Astrocyte (in vitro differentiated cells and primary cell): ENCODE data around the gene RIMS4. TPM values are rescaled to one million over a fixed set of nuclear protein-coding genes. Genes with fewer than 3 reads are reported as not detected.

ENCODE experiments used
- DNase-seq: peaks from one replicate; pipeline ENCODE4 v3.0.0-alpha.2; 2010; ENCODE audit warnings: low read depth
- FAIRE-seq: peaks from 2 replicates; lab custom pipeline; 2011; peaks lifted over from hg19 to GRCh38; lab: Jason Lieb, UNC
- H2AFZ ChIP-seq: 2 replicates; pipeline ENCODE4 v1.6.0; 2012; ENCODE audit warnings: low read depth, low read length, inconsistent platforms
- H3K27ac ChIP-seq: 2 replicates; pipeline ENCODE4 v1.5.1; 2011; ENCODE audit warnings: low read depth, low read length, inconsistent platforms
- H3K27me3 ChIP-seq: 2 replicates; pipeline ENCODE4 v1.6.0; 2011; ENCODE audit warnings: low read length, inconsistent platforms; ENCODE audit not compliant: insufficient read depth
- H3K36me3 ChIP-seq: 2 replicates; pipeline ENCODE4 v1.5.1; 2011; ENCODE audit warnings: low read length, inconsistent platforms; ENCODE audit not compliant: insufficient read depth
- H3K4me1 ChIP-seq: 2 replicates; pipeline ENCODE4 v1.5.1; 2011; ENCODE audit warnings: low read length, inconsistent platforms; ENCODE audit not compliant: insufficient read depth
- H3K4me2 ChIP-seq: 2 replicates; pipeline ENCODE4 v1.6.0; 2012; ENCODE audit warnings: low read length, inconsistent platforms
- H3K4me3 ChIP-seq: 2 replicates; pipeline ENCODE4 v1.5.1; 2011; ENCODE audit warnings: low read depth, mild to moderate bottlenecking, low read length, inconsistent platforms; ENCODE audit not compliant: insufficient read depth
- H3K79me2 ChIP-seq: 2 replicates; pipeline ENCODE4 v1.6.0; 2012; ENCODE audit warnings: mild to moderate bottlenecking, low read length, inconsistent platforms; ENCODE audit not compliant: insufficient read depth
- H3K9ac ChIP-seq: 2 replicates; pipeline ENCODE4 v1.6.0; 2012; ENCODE audit warnings: mild to moderate bottlenecking, low read length, inconsistent platforms
- H3K9me3 ChIP-seq: 2 replicates; pipeline ENCODE4 v1.5.1; 2012; ENCODE audit warnings: low read depth, mild to moderate bottlenecking, low read length, inconsistent platforms; ENCODE audit not compliant: insufficient read depth
- H4K20me1 ChIP-seq: 2 replicates; pipeline ENCODE4 v1.6.0; 2012; ENCODE audit warnings: low read length, inconsistent platforms; ENCODE audit not compliant: insufficient read depth
- H3K27ac Mint-ChIP-seq: one replicate; pipeline ENCODE4 v1.8.0; 2021; ENCODE audit warnings: mild to moderate bottlenecking, mixed read lengths; ENCODE audit not compliant: unreplicated experiment
- H3K27me3 Mint-ChIP-seq: one replicate; pipeline ENCODE4 v1.8.0; 2021; ENCODE audit warnings: low read depth, mixed read lengths; ENCODE audit not compliant: unreplicated experiment
- H3K36me3 Mint-ChIP-seq: one replicate; pipeline ENCODE4 v1.8.0; 2021; ENCODE audit warnings: low read depth, mixed read lengths; ENCODE audit not compliant: unreplicated experiment
- H3K4me1 Mint-ChIP-seq: one replicate; pipeline ENCODE4 v1.8.0; 2021; ENCODE audit warnings: low read depth, mixed read lengths; ENCODE audit not compliant: unreplicated experiment
- H3K4me3 Mint-ChIP-seq: one replicate; pipeline ENCODE4 v1.8.0; 2021; ENCODE audit warnings: mild to moderate bottlenecking, moderate library complexity, mixed read lengths; ENCODE audit not compliant: unreplicated experiment
- H3K9me3 Mint-ChIP-seq: one replicate; pipeline ENCODE4 v1.8.0; 2021; ENCODE audit warnings: mild to moderate bottlenecking, mixed read lengths; ENCODE audit not compliant: unreplicated experiment
- EZH2 ChIP-seq: IDR thresholded peaks from 2 replicates; pipeline ENCODE4 v1.6.1; 2012; ENCODE audit warnings: mild to moderate bottlenecking, low read length, inconsistent platforms; ENCODE audit not compliant: insufficient read depth
- total RNA-seq: library from RNA; stranded (reverse); gene quantifications from 2 replicates; pipeline ENCODE4 v1.2.1, GENCODE V29; 2021
- TF ChIP-seq, protein P1 (sequence below): IDR thresholded peaks from 2 replicates; pipeline ENCODE4 v1.5.1; 2011; ENCODE audit warnings: low read depth, mild to moderate bottlenecking, inconsistent platforms, low read length, moderate library complexity; ENCODE audit not compliant: insufficient read depth

RIMS4 gene
- total RNA-seq, 1 donor from 2014 or later, result 0.48 TPM

DNA sequence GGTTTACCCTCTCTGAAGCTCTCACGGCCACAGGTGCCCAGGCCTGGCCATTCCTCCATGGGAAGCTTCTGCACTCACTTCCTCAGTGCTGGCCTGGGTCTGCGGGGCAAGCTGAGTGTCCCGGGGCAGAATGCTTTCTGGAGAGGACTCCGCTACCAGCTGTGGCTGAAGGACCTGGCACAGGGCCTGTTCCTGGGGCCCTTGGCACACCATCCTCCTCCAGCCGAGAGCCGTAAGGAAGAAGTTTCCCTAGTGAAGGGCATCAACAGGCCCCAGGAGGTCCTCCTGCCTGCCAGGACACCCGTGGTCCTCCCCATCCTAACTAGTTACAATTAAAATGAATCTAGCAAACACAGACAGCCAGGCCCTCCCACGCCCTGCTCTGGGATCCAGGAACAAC is 78.7 kb downstream of the RIMS4 start:
- no peaks in the 10 kb centered on the region for H4K20me1 ChIP-seq
- no peaks in the 10 kb centered on the region for H3K9me3 ChIP-seq
- no peak overlapping the region for H3K27ac Mint-ChIP-seq
- FAIRE-seq (no peak), DNase-seq (no peak)
- H3K9ac ChIP-seq, result no peak overlapping the region
- H3K4me1 Mint-ChIP-seq, result peaks cover 48% of the 10 kb centered on the region
- H3K27me3 Mint-ChIP-seq, result no peaks in the 10 kb centered on the region
- H3K27ac ChIP-seq, result no peak overlapping the region
- no peaks in the 10 kb centered on the region for H3K36me3 ChIP-seq
- H3K4me3 Mint-ChIP-seq, result no peak overlapping the region
- peaks cover 24% of the 10 kb centered on the region for H3K4me1 ChIP-seq
- no peaks in the 10 kb centered on the region for H3K79me2 ChIP-seq
- TF ChIP-seq, protein P1, sequence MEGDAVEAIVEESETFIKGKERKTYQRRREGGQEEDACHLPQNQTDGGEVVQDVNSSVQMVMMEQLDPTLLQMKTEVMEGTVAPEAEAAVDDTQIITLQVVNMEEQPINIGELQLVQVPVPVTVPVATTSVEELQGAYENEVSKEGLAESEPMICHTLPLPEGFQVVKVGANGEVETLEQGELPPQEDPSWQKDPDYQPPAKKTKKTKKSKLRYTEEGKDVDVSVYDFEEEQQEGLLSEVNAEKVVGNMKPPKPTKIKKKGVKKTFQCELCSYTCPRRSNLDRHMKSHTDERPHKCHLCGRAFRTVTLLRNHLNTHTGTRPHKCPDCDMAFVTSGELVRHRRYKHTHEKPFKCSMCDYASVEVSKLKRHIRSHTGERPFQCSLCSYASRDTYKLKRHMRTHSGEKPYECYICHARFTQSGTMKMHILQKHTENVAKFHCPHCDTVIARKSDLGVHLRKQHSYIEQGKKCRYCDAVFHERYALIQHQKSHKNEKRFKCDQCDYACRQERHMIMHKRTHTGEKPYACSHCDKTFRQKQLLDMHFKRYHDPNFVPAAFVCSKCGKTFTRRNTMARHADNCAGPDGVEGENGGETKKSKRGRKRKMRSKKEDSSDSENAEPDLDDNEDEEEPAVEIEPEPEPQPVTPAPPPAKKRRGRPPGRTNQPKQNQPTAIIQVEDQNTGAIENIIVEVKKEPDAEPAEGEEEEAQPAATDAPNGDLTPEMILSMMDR, result no peak
- TF ChIP-seq EZH2, result no peak
- H3K27me3 ChIP-seq, result no peaks in the 10 kb centered on the region
- no peak overlapping the region for H2AFZ ChIP-seq
- H3K36me3 Mint-ChIP-seq, result no peaks in the 10 kb centered on the region
- H3K4me2 ChIP-seq, result no peak overlapping the region
- peaks cover 3% of the 10 kb centered on the region for H3K9me3 Mint-ChIP-seq
- no peak overlapping the region for H3K4me3 ChIP-seq

DNA sequence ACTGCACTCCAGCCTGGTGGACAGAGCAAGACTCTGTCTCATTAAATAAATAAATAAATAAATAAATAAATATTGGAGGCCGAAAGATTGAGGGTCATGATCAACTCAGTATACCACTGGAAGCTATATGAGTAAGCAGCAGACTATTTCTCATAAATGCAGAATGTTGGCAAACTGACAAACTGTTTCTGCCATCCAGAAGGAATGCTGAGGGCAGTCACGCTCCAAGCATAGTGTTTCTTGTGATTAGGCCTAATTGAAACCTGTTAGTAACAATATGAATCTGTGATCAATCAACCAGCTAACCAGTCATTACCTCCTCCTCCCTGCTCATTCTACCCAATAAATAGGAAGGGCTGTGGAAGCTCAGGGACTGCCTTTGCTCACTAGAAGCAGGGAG is 79.9 kb downstream of the RIMS4 start:
- H2AFZ ChIP-seq, result no peak overlapping the region
- no peaks in the 10 kb centered on the region for H3K36me3 ChIP-seq
- peaks cover 40% of the 10 kb centered on the region for H3K4me1 Mint-ChIP-seq
- TF ChIP-seq EZH2, result no peak
- TF ChIP-seq, protein P1, result no peak
- peak overlapping the region; percentile 53 for H3K4me2 ChIP-seq
- H3K4me3 ChIP-seq, result no peak overlapping the region
- H3K9me3 Mint-ChIP-seq, result no peaks in the 10 kb centered on the region
- FAIRE-seq (peak; percentile 39), DNase-seq (peak; percentile 85)
- no peaks in the 10 kb centered on the region for H3K36me3 Mint-ChIP-seq
- H3K79me2 ChIP-seq, result no peaks in the 10 kb centered on the region
- peak overlapping the region; percentile 99 for H3K27ac Mint-ChIP-seq
- H3K27ac ChIP-seq, result peak overlapping the region; percentile 62
- H3K27me3 ChIP-seq, result no peaks in the 10 kb centered on the region
- H3K27me3 Mint-ChIP-seq, result no peaks in the 10 kb centered on the region
- H3K9ac ChIP-seq, result peak overlapping the region; percentile 50
- H3K4me1 ChIP-seq, result peaks cover 24% of the 10 kb centered on the region
- no peak overlapping the region for H3K4me3 Mint-ChIP-seq
- no peaks in the 10 kb centered on the region for H4K20me1 ChIP-seq
- H3K9me3 ChIP-seq, result no peaks in the 10 kb centered on the region

DNA sequence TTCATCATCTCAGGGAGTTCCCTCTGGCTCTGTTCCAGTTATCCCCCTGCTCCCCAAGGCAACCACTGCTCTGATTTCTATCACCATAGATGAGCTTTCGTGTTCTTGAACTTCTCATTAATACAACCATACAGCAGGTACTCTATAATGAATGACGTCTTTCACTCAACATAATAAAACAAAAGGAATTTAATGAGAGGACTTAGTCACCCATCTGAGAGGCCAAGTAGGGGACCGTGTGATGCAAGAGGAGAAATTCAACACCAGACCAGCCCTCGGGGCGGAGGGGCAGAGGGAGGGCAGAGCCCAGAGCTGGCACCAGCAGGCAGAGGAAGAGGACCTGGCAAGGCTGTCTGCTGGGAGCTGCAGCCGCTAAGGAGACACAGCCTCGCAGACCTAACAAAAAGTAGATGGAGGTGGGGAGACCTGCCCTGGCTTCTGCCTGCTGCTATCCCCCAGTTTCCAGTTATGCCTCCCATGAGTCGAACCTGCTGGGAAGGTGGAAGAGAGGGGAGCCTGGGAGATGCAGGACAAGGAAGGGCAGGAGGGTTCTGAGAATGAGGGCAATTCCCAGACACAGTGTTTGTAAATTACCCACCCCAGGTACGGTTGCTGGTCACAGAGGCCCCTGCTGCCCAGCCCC is 81.4 kb downstream of the RIMS4 start:
- H3K36me3 ChIP-seq, result no peaks in the 10 kb centered on the region
- Mint-ChIP-seq H3K36me3 (no peaks in the 10 kb centered on the region), H3K4me1 (peaks cover 33% of the 10 kb centered on the region), H3K27me3 (no peaks in the 10 kb centered on the region), H3K9me3 (no peaks in the 10 kb centered on the region), H3K27ac (peak overlapping the region; percentile 75), H3K4me3 (no peak overlapping the region)
- FAIRE-seq, result peak; percentile 20
- no peaks in the 10 kb centered on the region for H3K79me2 ChIP-seq
- H3K27ac ChIP-seq, result no peak overlapping the region
- TF ChIP-seq EZH2, result no peak
- TF ChIP-seq, protein P1, result no peak
- no peaks in the 10 kb centered on the region for H3K27me3 ChIP-seq
- H3K9ac ChIP-seq, result no peak overlapping the region
- H3K4me1 ChIP-seq, result peaks cover 24% of the 10 kb centered on the region
- H3K4me2 ChIP-seq, result peak overlapping the region; percentile 64
- DNase-seq, result peak; percentile 56
- no peaks in the 10 kb centered on the region for H3K9me3 ChIP-seq
- no peaks in the 10 kb centered on the region for H4K20me1 ChIP-seq
- H2AFZ ChIP-seq, result no peak overlapping the region
- H3K4me3 ChIP-seq, result no peak overlapping the region
